Measurements from ENCODE around the gene KLHL29. TPM values are rescaled to one million over a fixed set of nuclear protein-coding genes. Genes with fewer than 3 reads are reported as not detected.

Gene KLHL29
- total RNA-seq, 3 donors from 2014 or later, result 2.6 to 13.0 (median 5.5) TPM

DNA sequence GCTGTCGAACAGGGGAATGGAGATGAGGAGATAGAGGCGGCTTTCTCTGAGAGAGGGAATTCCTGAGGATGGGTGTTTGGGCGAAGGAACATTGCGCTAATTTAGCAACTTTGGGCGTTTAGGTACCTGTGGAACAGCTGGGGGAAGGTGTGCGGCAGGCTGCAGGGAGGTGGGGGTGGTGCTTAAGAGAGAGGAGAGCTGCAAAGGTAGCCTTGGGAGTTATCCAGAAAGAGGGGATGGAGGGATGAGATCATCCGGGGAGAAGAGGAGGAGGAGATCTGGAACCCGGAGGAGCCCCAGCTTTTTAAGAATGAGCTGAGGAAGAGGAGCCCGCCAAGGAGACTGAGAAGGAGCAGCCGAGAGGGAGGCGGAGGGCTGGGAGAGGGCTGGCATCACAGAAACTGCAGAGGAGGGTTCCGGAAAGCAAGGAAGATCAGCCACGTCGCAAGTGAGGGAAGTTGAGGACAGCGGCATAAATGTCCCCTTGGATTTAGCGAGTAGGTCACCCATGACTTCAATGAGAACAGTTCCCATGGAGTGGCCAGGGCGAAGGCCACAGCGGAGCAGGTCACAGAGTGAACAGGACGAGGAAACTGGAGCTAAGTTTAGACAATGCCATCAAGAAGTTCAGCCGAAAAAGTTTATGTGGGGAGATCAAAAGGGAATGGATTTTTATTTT lies 174.7 kb downstream of the KLHL29 start:
- intact Hi-C loops (cut with DNase I, micrococcal nuclease), result no loop called here
- H3K4me3 ChIP-seq, result no peak overlapping the region
- no peak for ATAC-seq
- no peaks in the 10 kb centered on the region for H3K9me3 ChIP-seq
- TF ChIP-seq CTCF (IDR thresholded peaks at IDR 0.05), result no peak
- no peaks in the 10 kb centered on the region for H3K36me3 ChIP-seq (ENCODE audit: low read depth)
- no peaks in the 10 kb centered on the region for H3K4me1 ChIP-seq (ENCODE audit: low read depth)
- no peak for DNase-seq

DNA sequence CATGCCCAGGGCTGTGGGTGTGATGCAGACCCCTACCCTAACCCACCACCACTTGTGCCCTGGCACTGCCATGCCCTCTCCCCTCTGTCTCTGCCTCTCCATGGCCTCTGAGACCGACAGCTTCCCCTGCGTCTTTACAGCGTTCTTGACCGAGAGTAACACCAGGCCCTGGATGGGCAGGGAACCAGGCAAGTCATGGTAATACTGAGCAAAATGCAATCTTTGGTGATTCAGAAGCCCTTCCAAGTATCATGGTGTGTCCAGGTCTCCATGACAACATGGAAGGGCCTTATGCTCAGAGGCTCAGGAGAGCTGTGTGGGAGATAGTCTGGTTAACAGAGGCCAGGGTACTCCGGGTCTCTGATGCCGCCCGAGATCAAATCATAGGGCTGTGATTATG lies 176.1 kb downstream of the KLHL29 start:
- ATAC-seq (no peak), DNase-seq (no peak)
- H3K4me1 ChIP-seq (ENCODE audit: low read depth), result no peaks in the 10 kb centered on the region
- intact Hi-C loops (cut with DNase I, micrococcal nuclease), result no loop called here
- no peaks in the 10 kb centered on the region for H3K9me3 ChIP-seq
- H3K4me3 ChIP-seq, result no peak overlapping the region
- H3K36me3 ChIP-seq (ENCODE audit: low read depth), result no peaks in the 10 kb centered on the region
- no peak for TF ChIP-seq CTCF (IDR thresholded peaks at IDR 0.05)

GRCh38 chr2:23561544-23561943 lies 176.6 kb downstream of the KLHL29 start:
- Histone ChIP-seq H3K4me3 (no peak overlapping the region), H3K36me3 (ENCODE audit: low read depth) (no peaks in the 10 kb centered on the region), H3K9me3 (no peaks in the 10 kb centered on the region), H3K4me1 (ENCODE audit: low read depth) (no peaks in the 10 kb centered on the region)
- DNase-seq (no peak), ATAC-seq (no peak)
- no peak for TF ChIP-seq CTCF (IDR thresholded peaks at IDR 0.05)
- intact Hi-C loops (cut with DNase I, micrococcal nuclease), result no loop called here

DNA sequence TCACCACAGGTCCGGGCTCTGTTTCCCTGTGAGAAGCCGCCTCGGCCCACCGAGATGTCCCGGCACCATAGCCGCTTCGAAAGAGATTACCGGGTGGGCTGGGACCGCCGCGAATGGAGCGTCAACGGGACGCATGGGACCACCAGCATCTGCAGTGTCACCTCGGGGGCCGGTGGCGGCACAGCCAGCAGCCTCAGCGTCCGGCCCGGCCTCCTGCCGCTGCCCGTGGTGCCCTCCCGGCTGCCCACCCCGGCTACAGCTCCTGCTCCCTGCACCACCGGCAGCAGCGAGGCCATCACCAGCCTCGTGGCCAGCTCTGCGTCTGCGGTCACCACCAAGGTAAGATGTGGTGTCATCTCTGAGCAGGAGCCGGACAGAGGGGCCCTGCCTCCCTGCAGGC lies 177.2 kb downstream of the KLHL29 start:
- no peak overlapping the region for H3K4me3 ChIP-seq
- no peak for TF ChIP-seq CTCF (IDR thresholded peaks at IDR 0.05)
- ATAC-seq, result no peak
- no peak for DNase-seq
- H3K36me3 ChIP-seq (ENCODE audit: low read depth), result no peaks in the 10 kb centered on the region
- H3K9me3 ChIP-seq, result no peaks in the 10 kb centered on the region
- intact Hi-C loops (cut with DNase I, micrococcal nuclease), result no loop called here
- no peaks in the 10 kb centered on the region for H3K4me1 ChIP-seq (ENCODE audit: low read depth)

GRCh38 chr2:23563151-23563550 lies 178.2 kb downstream of the KLHL29 start:
- Histone ChIP-seq H3K4me3 (no peak overlapping the region), H3K9me3 (no peaks in the 10 kb centered on the region), H3K4me1 (ENCODE audit: low read depth) (no peaks in the 10 kb centered on the region), H3K36me3 (ENCODE audit: low read depth) (no peaks in the 10 kb centered on the region)
- no peak for TF ChIP-seq CTCF (IDR thresholded peaks at IDR 0.05)
- intact Hi-C loops (cut with DNase I, micrococcal nuclease), result no loop called here
- ATAC-seq, result no peak
- DNase-seq, result no peak
